IMR-90 (cell line): ENCODE data around the gene CD300LD.

Experiments used
- CEBPB ChIP-seq: IDR thresholded peaks from 2 replicates; pipeline ENCODE4 v1.6.1; 2012; ENCODE audit warnings: low read depth, low read length, improper control_type of control experiment
- ELK1 ChIP-seq: fragments of 150-350 bp; IDR thresholded peaks from 2 replicates; pipeline ENCODE4 v1.6.1; 2016; ENCODE audit warnings: low read depth, mild to moderate bottlenecking, low read length, moderate library complexity, borderline replicate concordance
- MAZ ChIP-seq: IDR thresholded peaks from 2 replicates; pipeline ENCODE4 v1.6.1; 2012; ENCODE audit warnings: low read depth, mild to moderate bottlenecking, low read length, improper control_type of control experiment, moderate library complexity, borderline replicate concordance
- NFE2L2 ChIP-seq: fragments of 150-350 bp; IDR thresholded peaks from 2 replicates; pipeline ENCODE4 v1.6.1; 2016; ENCODE audit warnings: low read depth, mild to moderate bottlenecking, low read length
- POLR2A ChIP-seq: IDR thresholded peaks from 2 replicates; pipeline ENCODE4 v1.6.1; 2012; ENCODE audit warnings: mild to moderate bottlenecking, low read depth, low read length
- RAD21 ChIP-seq: IDR thresholded peaks from 2 replicates; pipeline ENCODE4 v1.6.1; 2012; ENCODE audit warnings: low read length, improper control_type of control experiment
- RFX5 ChIP-seq: IDR thresholded peaks from 2 replicates; pipeline ENCODE4 v1.8.0; 2012; ENCODE audit warnings: low read depth, mild to moderate bottlenecking, low read length, moderate library complexity
- SMC3 ChIP-seq: fragments of 150-350 bp; IDR thresholded peaks from 2 replicates; pipeline ENCODE4 v1.6.1; 2016; ENCODE audit warnings: low read depth, mild to moderate bottlenecking, antibody characterized with exemption, low read length, moderate library complexity
- USF2 ChIP-seq: fragments of 150-350 bp; IDR thresholded peaks from 2 replicates; pipeline ENCODE4 v1.6.1; 2017; ENCODE audit warnings: mild to moderate bottlenecking, antibody characterized with exemption, low read length, low read depth
- TF ChIP-seq, protein P1 (sequence below): conservative IDR thresholded peaks from 2 replicates; pipeline ENCODE4 v1.5.1; 2012; ENCODE audit warnings: mild to moderate bottlenecking, low read depth, low read length, improper control_type of control experiment

DNA sequence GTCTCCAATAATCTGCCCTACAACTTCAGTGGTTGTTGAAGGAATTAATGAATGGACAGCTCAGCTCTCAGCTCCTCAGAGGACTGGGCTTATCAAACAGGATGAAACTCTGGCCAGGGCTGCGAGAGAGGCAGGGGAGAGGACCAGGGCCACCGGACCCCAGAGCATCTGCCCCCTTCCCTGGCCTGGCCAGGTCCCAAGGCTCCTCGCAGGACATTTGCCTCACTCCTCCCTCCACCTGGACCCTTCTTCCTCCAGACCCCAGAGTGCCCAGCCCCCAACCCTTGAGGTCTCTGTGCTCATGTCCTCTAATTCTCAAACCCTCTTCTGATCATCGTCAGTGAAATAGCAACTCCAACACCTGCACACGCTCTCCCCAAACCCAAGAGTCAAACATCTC lies 49.9 kb downstream of the CD300LD start:
- TF ChIP-seq, protein P1, sequence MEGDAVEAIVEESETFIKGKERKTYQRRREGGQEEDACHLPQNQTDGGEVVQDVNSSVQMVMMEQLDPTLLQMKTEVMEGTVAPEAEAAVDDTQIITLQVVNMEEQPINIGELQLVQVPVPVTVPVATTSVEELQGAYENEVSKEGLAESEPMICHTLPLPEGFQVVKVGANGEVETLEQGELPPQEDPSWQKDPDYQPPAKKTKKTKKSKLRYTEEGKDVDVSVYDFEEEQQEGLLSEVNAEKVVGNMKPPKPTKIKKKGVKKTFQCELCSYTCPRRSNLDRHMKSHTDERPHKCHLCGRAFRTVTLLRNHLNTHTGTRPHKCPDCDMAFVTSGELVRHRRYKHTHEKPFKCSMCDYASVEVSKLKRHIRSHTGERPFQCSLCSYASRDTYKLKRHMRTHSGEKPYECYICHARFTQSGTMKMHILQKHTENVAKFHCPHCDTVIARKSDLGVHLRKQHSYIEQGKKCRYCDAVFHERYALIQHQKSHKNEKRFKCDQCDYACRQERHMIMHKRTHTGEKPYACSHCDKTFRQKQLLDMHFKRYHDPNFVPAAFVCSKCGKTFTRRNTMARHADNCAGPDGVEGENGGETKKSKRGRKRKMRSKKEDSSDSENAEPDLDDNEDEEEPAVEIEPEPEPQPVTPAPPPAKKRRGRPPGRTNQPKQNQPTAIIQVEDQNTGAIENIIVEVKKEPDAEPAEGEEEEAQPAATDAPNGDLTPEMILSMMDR: no peak
- TF ChIP-seq NFE2L2 (no peak), USF2 (no peak), SMC3 (no peak), RFX5 (no peak), CEBPB (no peak), POLR2A (no peak), ELK1 (no peak), MAZ (no peak), RAD21 (no peak)
